Measurements from ENCODE around the gene OR6P1. TPM values are rescaled to one million over a fixed set of nuclear protein-coding genes. Genes with fewer than 3 reads are reported as not detected.

Gene OR6P1
- total and polyA plus RNA-seq, 9 donors: not detected

DNA sequence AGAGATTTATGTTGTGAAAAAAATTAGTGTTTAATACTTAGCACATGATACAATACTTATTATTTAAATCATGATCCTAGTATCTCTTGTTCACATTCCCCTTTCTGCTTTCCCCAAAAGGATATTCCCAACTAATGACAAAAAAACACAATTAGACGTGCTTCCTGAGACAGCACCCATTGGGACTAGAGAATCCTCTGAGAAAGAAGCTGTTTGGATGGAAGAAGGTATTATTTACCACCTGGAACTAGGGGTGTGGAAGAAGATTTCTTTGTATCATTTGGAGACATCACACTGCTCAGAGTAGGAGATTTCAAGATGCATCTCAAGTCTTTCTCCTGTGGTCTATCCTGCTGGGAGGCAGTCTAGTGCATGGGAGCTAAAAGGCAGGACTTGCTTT lies 34.6 kb upstream of the OR6P1 start, which contains the start of gene OR10Z1:
Gene OR10Z1 (plus strand): TSS at position 301 of the 400 bp plus-strand sequence. CDS start 1,171 bp downstream, outside the sequence.
- TF ChIP-seq EP300 (IDR thresholded peaks at IDR 0.05) (no peak), POLR2A (IDR thresholded peaks at IDR 0.05) (no peak)
- TF ChIP-seq, protein P1, sequence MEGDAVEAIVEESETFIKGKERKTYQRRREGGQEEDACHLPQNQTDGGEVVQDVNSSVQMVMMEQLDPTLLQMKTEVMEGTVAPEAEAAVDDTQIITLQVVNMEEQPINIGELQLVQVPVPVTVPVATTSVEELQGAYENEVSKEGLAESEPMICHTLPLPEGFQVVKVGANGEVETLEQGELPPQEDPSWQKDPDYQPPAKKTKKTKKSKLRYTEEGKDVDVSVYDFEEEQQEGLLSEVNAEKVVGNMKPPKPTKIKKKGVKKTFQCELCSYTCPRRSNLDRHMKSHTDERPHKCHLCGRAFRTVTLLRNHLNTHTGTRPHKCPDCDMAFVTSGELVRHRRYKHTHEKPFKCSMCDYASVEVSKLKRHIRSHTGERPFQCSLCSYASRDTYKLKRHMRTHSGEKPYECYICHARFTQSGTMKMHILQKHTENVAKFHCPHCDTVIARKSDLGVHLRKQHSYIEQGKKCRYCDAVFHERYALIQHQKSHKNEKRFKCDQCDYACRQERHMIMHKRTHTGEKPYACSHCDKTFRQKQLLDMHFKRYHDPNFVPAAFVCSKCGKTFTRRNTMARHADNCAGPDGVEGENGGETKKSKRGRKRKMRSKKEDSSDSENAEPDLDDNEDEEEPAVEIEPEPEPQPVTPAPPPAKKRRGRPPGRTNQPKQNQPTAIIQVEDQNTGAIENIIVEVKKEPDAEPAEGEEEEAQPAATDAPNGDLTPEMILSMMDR (IDR thresholded peaks at IDR 0.05): no peak
- no peak within 1 kb of the TSS for H3K4me3 ChIP-seq
- 74 to 81% (median 81%) methylated on average over 1 of the region's 1 CpG for WGBS, 3 donors
- no peaks in the 10 kb centered on the region for H3K4me1 ChIP-seq (ENCODE audit: insufficient read depth)
- H3K27me3 ChIP-seq: no peaks in the 10 kb centered on the region
- H3K9me3 ChIP-seq: no peaks in the 10 kb centered on the region
- intact Hi-C loops (cut with DNase I): no loop called here
- H3K36me3 ChIP-seq: no peaks in the 10 kb centered on the region
- H3K27ac ChIP-seq: no peak within 1 kb of the TSS
- DNase-seq: no peak

DNA sequence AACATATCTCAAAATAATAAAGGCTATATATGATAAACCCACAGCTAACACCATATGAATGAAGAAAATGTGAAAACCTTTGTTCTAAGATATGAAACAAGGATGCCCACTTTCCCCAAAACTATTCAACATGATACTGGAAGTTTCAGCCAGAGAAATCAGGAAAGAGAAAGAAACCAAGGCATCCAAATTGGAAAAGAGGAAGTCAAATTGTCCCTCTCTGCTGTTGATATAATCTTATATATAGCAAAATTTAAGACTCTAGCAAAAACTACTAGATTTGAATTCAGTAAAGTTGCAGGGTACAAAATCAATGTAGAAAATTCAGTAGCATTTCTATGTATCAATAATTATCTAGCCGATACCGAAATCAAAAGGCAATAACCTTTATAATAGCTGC lies 30.4 kb upstream of the OR6P1 start:
- no peaks in the 10 kb centered on the region for H3K36me3 ChIP-seq
- WGBS, 3 donors: 94 to 98% (median 97%) methylated on average over 2 of the region's 2 CpGs
- no peak for TF ChIP-seq POLR2A (IDR thresholded peaks at IDR 0.05)
- TF ChIP-seq EP300 (IDR thresholded peaks at IDR 0.05): no peak
- TF ChIP-seq, protein P1 (IDR thresholded peaks at IDR 0.05): no peak
- no peak overlapping the region for H3K27ac ChIP-seq
- H3K9me3 ChIP-seq: no peaks in the 10 kb centered on the region
- no peak for DNase-seq
- H3K4me3 ChIP-seq: no peak overlapping the region
- H3K4me1 ChIP-seq (ENCODE audit: insufficient read depth): no peaks in the 10 kb centered on the region
- intact Hi-C loops (cut with DNase I): no loop called here
- no peaks in the 10 kb centered on the region for H3K27me3 ChIP-seq

DNA sequence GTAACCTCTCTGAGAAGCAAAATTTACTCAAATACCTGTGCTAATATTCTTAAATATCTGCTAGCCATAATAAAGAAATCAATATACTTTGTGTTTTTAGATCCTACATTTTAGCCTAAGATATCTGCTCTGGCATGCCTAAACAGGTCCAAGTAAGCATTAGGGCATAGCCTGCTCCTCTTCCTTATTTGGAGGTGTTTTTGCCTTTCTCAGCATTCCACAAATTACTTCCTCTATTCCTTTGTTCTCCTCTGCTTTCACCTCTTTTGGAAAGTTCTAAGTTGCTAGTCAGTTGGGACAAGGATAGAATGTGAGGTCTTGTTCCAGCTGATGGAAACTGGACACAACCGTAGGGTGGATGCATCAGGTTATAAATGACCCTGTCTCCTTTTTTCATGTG lies 16.6 kb upstream of the OR6P1 start:
- TF ChIP-seq POLR2A (IDR thresholded peaks at IDR 0.05) (no peak), EP300 (IDR thresholded peaks at IDR 0.05) (no peak)
- TF ChIP-seq, protein P1 (IDR thresholded peaks at IDR 0.05): no peak
- WGBS, 3 donors: 80 to 89% (median 83%) methylated on average over 1 of the region's 1 CpG
- no peaks in the 10 kb centered on the region for H3K4me1 ChIP-seq (ENCODE audit: insufficient read depth)
- no peaks in the 10 kb centered on the region for H3K27me3 ChIP-seq
- H3K36me3 ChIP-seq: no peaks in the 10 kb centered on the region
- intact Hi-C loops (cut with DNase I): no loop called here
- no peak overlapping the region for H3K4me3 ChIP-seq
- DNase-seq: no peak
- H3K27ac ChIP-seq: no peak overlapping the region
- no peaks in the 10 kb centered on the region for H3K9me3 ChIP-seq

DNA sequence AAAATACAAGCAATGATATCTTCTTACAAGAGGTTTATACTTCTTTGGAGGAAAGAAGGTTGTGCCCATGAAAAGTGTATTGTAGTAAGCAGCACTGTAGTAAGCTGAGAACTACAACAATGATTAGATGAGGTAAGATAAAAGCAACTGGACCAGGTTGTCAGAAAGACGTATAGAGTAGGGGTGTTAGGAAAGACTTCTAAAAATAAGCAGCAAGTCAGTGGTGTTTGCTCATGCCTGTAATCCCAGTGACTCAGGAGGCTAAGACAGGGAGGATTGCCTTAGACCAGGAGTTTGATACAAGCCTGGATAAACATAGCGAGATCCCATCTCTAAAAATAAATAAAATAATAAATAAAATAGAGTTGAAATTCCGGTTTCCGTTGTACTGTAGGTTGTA lies 13.6 kb upstream of the OR6P1 start:
- WGBS, 3 donors: 78 to 86% (median 80%) methylated on average over 4 of the region's 4 CpGs
- no peak for DNase-seq
- intact Hi-C loops (cut with DNase I): no loop called here
- Histone ChIP-seq H3K4me1 (ENCODE audit: insufficient read depth) (no peaks in the 10 kb centered on the region), H3K36me3 (no peaks in the 10 kb centered on the region), H3K27me3 (no peaks in the 10 kb centered on the region), H3K4me3 (no peak overlapping the region), H3K27ac (no peak overlapping the region), H3K9me3 (no peaks in the 10 kb centered on the region)
- TF ChIP-seq POLR2A (IDR thresholded peaks at IDR 0.05) (no peak), EP300 (IDR thresholded peaks at IDR 0.05) (no peak)
- TF ChIP-seq, protein P1 (IDR thresholded peaks at IDR 0.05): no peak
